ENCODE results near the gene CLOCK.

The CLOCK gene

DNA sequence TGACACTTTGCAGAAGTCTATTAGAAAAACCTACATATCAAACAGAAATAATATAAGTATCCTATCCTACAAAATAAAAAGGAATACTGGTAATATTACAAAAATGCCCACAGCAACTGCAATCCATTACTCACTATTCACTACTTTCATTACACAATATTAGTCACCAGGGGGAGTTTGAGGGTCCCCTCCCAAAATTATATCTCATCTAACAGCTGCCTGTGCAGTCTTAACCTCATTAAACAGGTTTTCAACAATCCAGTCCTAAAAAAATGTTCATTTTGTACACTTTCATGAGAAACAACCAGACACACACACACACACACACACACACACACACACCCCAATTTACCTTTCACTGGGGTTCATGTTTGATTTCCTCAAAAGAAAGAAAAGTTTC lies 2.9 kb downstream of the CLOCK start:
- Histone ChIP-seq H3K9ac (ENCODE audit: low read depth, low read length, poor library complexity) (no peak overlapping the region), H3K14ac (ENCODE audit: low read length) (no peak overlapping the region), H3K18ac (ENCODE audit: low read length) (no peak overlapping the region), H3K36me3 (replicated peaks in 1 of 2; ENCODE audit: control insufficient read depth in 2 of 2, insufficient read depth in 2 of 2, low read length in 2 of 2) (peaks cover 2 to 9% of the 10 kb centered on the region in 2 donors), H3K27me3 (ENCODE audit: control insufficient read depth in 3 of 3, insufficient read depth in 3 of 3, low read depth in 1 of 3, low read length in 3 of 3) (no peaks in the 10 kb centered on the region), H4K8ac (ENCODE audit: low read depth, low read length) (no peak overlapping the region), H3K4me2 (ENCODE audit: insufficient read depth, low read length, poor library complexity, severe bottlenecking) (no peak overlapping the region), H3K79me1 (ENCODE audit: low read depth, low read length) (peaks cover 2% of the 10 kb centered on the region), H2BK15ac (ENCODE audit: low read length) (no peak overlapping the region), H3K4me3 (ENCODE audit: low read length in 2 of 2) (no peak overlapping the region), H4K91ac (ENCODE audit: low read depth, low read length, poor library complexity) (no peak overlapping the region), H2BK120ac (ENCODE audit: low read depth, low read length) (no peak overlapping the region), H2AK5ac (ENCODE audit: low read depth, low read length) (no peak overlapping the region), H3K23ac (ENCODE audit: low read depth, low read length, poor library complexity) (no peak overlapping the region), H3K4ac (ENCODE audit: low read length) (no peak overlapping the region), H3K27ac (replicated peaks; ENCODE audit: low read length) (no peak overlapping the region), H3K4me1 (ENCODE audit: control insufficient read depth in 2 of 2, insufficient read depth in 1 of 2, low read depth in 1 of 2, low read length in 2 of 2) (peaks cover 0 to 10% of the 10 kb centered on the region in 2 donors), H2BK5ac (ENCODE audit: low read length) (no peak overlapping the region), H2BK12ac (ENCODE audit: low read length) (no peak overlapping the region), H3K9me3 (replicated peaks in 1 of 2; ENCODE audit: control insufficient read depth in 2 of 2, insufficient read depth in 1 of 2, low read depth in 1 of 2, low read length in 2 of 2) (peaks cover 0 to 7% of the 10 kb centered on the region in 2 donors), H2AFZ (ENCODE audit: low read length) (no peak overlapping the region)
- no peak for DNase-seq (ENCODE audit: low spot score)

DNA sequence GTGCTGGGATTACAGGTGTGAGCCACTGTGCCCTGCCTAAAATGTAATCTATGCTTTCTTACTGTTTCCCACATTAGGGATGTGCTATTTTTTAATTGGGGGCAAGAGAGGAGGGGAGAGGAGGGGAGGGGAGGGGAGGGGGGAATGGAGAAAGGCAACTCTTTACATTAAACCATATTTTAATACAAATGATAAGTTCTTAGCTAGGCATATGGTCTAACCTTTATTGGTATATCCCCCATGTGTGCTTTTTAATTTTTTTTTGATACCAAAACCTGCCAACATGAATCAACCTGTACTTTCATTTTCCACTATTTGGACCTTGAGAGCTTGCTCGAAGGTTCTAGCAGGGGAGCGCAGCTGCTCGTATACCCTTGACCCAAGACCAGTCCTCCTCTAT lies 6.4 kb downstream of the CLOCK start:
- no CpG with 5 or more reads among the region's 3 CpGs for WGBS, 2 donors (ENCODE audit: extremely low coverage in 2 of 2, insufficient read length in 2 of 2, insufficient replicate concordance in 1 of 2)
- Histone ChIP-seq H3K36me3 (replicated peaks in 1 of 2; ENCODE audit: control insufficient read depth in 2 of 2, insufficient read depth in 2 of 2, low read length in 2 of 2) (peaks cover 2 to 9% of the 10 kb centered on the region in 2 donors), H2BK120ac (ENCODE audit: low read depth, low read length) (no peak overlapping the region)

DNA sequence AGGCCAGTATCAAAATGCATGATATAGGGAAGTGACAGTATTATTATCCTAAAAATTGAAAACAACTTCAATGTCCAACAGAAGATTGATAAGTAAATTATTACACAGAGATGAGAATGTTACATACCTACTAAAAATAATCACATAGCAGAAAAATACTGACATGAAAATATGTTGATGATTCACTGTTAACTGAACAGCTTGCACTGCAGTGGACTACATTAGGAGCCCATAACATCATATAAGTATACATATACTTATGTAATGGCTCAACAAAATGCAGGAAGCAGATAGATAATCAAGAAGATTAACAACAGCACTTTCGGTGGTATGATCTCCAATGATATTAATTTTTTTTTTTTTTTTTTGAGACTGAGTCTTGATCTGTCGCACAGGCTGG lies 7.1 kb downstream of the CLOCK start:
- DNase-seq (ENCODE audit: low spot score) = no peak
- peaks cover 0 to 7% of the 10 kb centered on the region in 2 donors for H3K4me1 ChIP-seq (ENCODE audit: control insufficient read depth in 2 of 2, insufficient read depth in 1 of 2, low read depth in 1 of 2, low read length in 2 of 2)
- no peak overlapping the region for H2AFZ ChIP-seq (ENCODE audit: low read length)
- no peak overlapping the region for H3K23ac ChIP-seq (ENCODE audit: low read depth, low read length, poor library complexity)
- peaks cover 2 to 37% of the 10 kb centered on the region in 2 donors for H3K9me3 ChIP-seq (replicated peaks in 1 of 2; ENCODE audit: control insufficient read depth in 2 of 2, insufficient read depth in 1 of 2, low read depth in 1 of 2, low read length in 2 of 2)
- no peak overlapping the region for H4K91ac ChIP-seq (ENCODE audit: low read depth, low read length, poor library complexity)
- H3K18ac ChIP-seq (ENCODE audit: low read length) = no peak overlapping the region
- no peak overlapping the region for H3K27ac ChIP-seq (replicated peaks; ENCODE audit: low read length)
- no CpG with 5 or more reads among the region's 2 CpGs for WGBS, 2 donors (ENCODE audit: extremely low coverage in 2 of 2, insufficient read length in 2 of 2, insufficient replicate concordance in 1 of 2)
- no peak overlapping the region for H2BK120ac ChIP-seq (ENCODE audit: low read depth, low read length)
- H3K79me1 ChIP-seq (ENCODE audit: low read depth, low read length) = no peaks in the 10 kb centered on the region
- no peak overlapping the region for H4K8ac ChIP-seq (ENCODE audit: low read depth, low read length)
- H2AK5ac ChIP-seq (ENCODE audit: low read depth, low read length) = no peak overlapping the region
- no peak overlapping the region for H3K14ac ChIP-seq (ENCODE audit: low read length)
- H3K4me3 ChIP-seq (ENCODE audit: low read length in 2 of 2) = no peak overlapping the region
- peaks cover 2 to 9% of the 10 kb centered on the region in 2 donors for H3K36me3 ChIP-seq (replicated peaks in 1 of 2; ENCODE audit: control insufficient read depth in 2 of 2, insufficient read depth in 2 of 2, low read length in 2 of 2)
- no peak overlapping the region for H2BK5ac ChIP-seq (ENCODE audit: low read length)
- H2BK12ac ChIP-seq (ENCODE audit: low read length) = no peak overlapping the region
- H2BK15ac ChIP-seq (ENCODE audit: low read length) = no peak overlapping the region
- H3K27me3 ChIP-seq (ENCODE audit: control insufficient read depth in 3 of 3, insufficient read depth in 3 of 3, low read depth in 1 of 3, low read length in 3 of 3) = no peaks in the 10 kb centered on the region
- H3K9ac ChIP-seq (ENCODE audit: low read depth, low read length, poor library complexity) = no peak overlapping the region
- no peak overlapping the region for H3K4me2 ChIP-seq (ENCODE audit: insufficient read depth, low read length, poor library complexity, severe bottlenecking)
- H3K4ac ChIP-seq (ENCODE audit: low read length) = no peak overlapping the region

More for the DNA sequence above, 6.4 kb downstream of the CLOCK start:
- H3K4me3 ChIP-seq (ENCODE audit: low read length in 2 of 2) = no peak overlapping the region
- no peak overlapping the region for H3K18ac ChIP-seq (ENCODE audit: low read length)
- H2BK5ac ChIP-seq (ENCODE audit: low read length) = no peak overlapping the region
- H2AK5ac ChIP-seq (ENCODE audit: low read depth, low read length) = no peak overlapping the region
- H3K4me2 ChIP-seq (ENCODE audit: insufficient read depth, low read length, poor library complexity, severe bottlenecking) = no peak overlapping the region
- no peak overlapping the region for H3K14ac ChIP-seq (ENCODE audit: low read length)
- no peak overlapping the region for H2AFZ ChIP-seq (ENCODE audit: low read length)
- no peak overlapping the region for H3K23ac ChIP-seq (ENCODE audit: low read depth, low read length, poor library complexity)
- no peak overlapping the region for H3K9ac ChIP-seq (ENCODE audit: low read depth, low read length, poor library complexity)
- H3K27me3 ChIP-seq (ENCODE audit: control insufficient read depth in 3 of 3, insufficient read depth in 3 of 3, low read depth in 1 of 3, low read length in 3 of 3) = no peaks in the 10 kb centered on the region
- H3K79me1 ChIP-seq (ENCODE audit: low read depth, low read length) = no peaks in the 10 kb centered on the region
- H3K27ac ChIP-seq (replicated peaks; ENCODE audit: low read length) = no peak overlapping the region
- H4K91ac ChIP-seq (ENCODE audit: low read depth, low read length, poor library complexity) = no peak overlapping the region
- H3K9me3 ChIP-seq (replicated peaks in 1 of 2; ENCODE audit: control insufficient read depth in 2 of 2, insufficient read depth in 1 of 2, low read depth in 1 of 2, low read length in 2 of 2) = peaks cover 2 to 34% of the 10 kb centered on the region in 2 donors
- H3K4me1 ChIP-seq (ENCODE audit: control insufficient read depth in 2 of 2, insufficient read depth in 1 of 2, low read depth in 1 of 2, low read length in 2 of 2) = peaks cover 0 to 7% of the 10 kb centered on the region in 2 donors
- H2BK12ac ChIP-seq (ENCODE audit: low read length) = no peak overlapping the region
- H3K4ac ChIP-seq (ENCODE audit: low read length) = no peak overlapping the region
- no peak overlapping the region for H4K8ac ChIP-seq (ENCODE audit: low read depth, low read length)
- DNase-seq (ENCODE audit: low spot score) = no peak
- H2BK15ac ChIP-seq (ENCODE audit: low read length) = no peak overlapping the region

DNA sequence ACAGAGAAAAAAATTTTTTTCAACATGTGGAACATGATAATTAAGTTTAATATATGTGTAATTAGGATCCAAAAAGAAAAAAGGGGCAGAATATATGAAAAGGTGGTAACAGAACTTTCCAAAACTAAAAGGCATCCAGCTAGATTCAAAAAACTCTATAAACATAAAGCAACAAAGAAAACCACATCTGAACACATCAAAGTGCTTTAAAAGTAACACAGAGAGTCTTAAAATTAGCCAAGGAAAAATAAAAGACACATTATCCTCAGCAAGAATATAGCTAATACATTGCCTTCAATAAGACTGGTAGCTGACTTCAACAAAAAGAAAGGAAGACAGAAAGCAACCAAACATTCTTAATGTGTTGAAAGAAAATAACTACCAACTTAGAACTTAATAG lies 8.2 kb downstream of the CLOCK start:
- no peak overlapping the region for H3K9ac ChIP-seq (ENCODE audit: low read depth, low read length, poor library complexity)
- H3K79me1 ChIP-seq (ENCODE audit: low read depth, low read length) = no peaks in the 10 kb centered on the region
- peaks cover 2 to 9% of the 10 kb centered on the region in 2 donors for H3K36me3 ChIP-seq (replicated peaks in 1 of 2; ENCODE audit: control insufficient read depth in 2 of 2, insufficient read depth in 2 of 2, low read length in 2 of 2)
- peaks cover 0 to 3% of the 10 kb centered on the region in 2 donors for H3K4me1 ChIP-seq (ENCODE audit: control insufficient read depth in 2 of 2, insufficient read depth in 1 of 2, low read depth in 1 of 2, low read length in 2 of 2)
- no peak overlapping the region for H4K8ac ChIP-seq (ENCODE audit: low read depth, low read length)
- H3K18ac ChIP-seq (ENCODE audit: low read length) = no peak overlapping the region
- no peak overlapping the region for H2BK15ac ChIP-seq (ENCODE audit: low read length)
- no peak overlapping the region for H2BK12ac ChIP-seq (ENCODE audit: low read length)
- H2BK120ac ChIP-seq (ENCODE audit: low read depth, low read length) = no peak overlapping the region
- peaks cover 2 to 47% of the 10 kb centered on the region in 2 donors for H3K9me3 ChIP-seq (replicated peaks in 1 of 2; ENCODE audit: control insufficient read depth in 2 of 2, insufficient read depth in 1 of 2, low read depth in 1 of 2, low read length in 2 of 2)
- H3K27me3 ChIP-seq (ENCODE audit: control insufficient read depth in 3 of 3, insufficient read depth in 3 of 3, low read depth in 1 of 3, low read length in 3 of 3) = no peaks in the 10 kb centered on the region
- H4K91ac ChIP-seq (ENCODE audit: low read depth, low read length, poor library complexity) = no peak overlapping the region
- no peak overlapping the region for H2AFZ ChIP-seq (ENCODE audit: low read length)
- no peak overlapping the region for H2AK5ac ChIP-seq (ENCODE audit: low read depth, low read length)
- H3K27ac ChIP-seq (replicated peaks; ENCODE audit: low read length) = no peak overlapping the region
- H3K14ac ChIP-seq (ENCODE audit: low read length) = no peak overlapping the region
- no peak overlapping the region for H3K4ac ChIP-seq (ENCODE audit: low read length)
- no peak overlapping the region for H3K4me3 ChIP-seq (ENCODE audit: low read length in 2 of 2)
- H3K23ac ChIP-seq (ENCODE audit: low read depth, low read length, poor library complexity) = no peak overlapping the region
- no peak overlapping the region for H3K4me2 ChIP-seq (ENCODE audit: insufficient read depth, low read length, poor library complexity, severe bottlenecking)
- no peak overlapping the region for H2BK5ac ChIP-seq (ENCODE audit: low read length)
- no peak for DNase-seq (ENCODE audit: low spot score)
